IMR-90 (cell line): ENCODE results near the gene SMC4. TPM values are rescaled to one million over a fixed set of nuclear protein-coding genes. Genes with fewer than 3 reads are reported as not detected.

Source experiments
- ATAC-seq: fragments of 200-7000 bp; cut with Tn5 transposase; 2 replicates; pipeline ENCODE4 v1.9.1; 2020; ENCODE audit warnings: low read depth, mild to moderate bottlenecking, moderate library complexity
- BruUV-seq: library from RNA; stranded (reverse); fragments of 400-500 nt; replicated peaks from 2 replicates; lab custom pipeline; 2021; lab: Mats Ljungman, UMichigan
- CTCF ChIA-PET: fragments of 300-600 bp; formaldehyde crosslinking; extraction: SDS; loops from one replicate; lab custom pipeline; 2021; ENCODE audit warnings: antibody characterized with exemption; lab: Yijun Ruan, JAX
- POLR2A ChIA-PET: fragments of 300-600 bp; sonication (Branson Sonifier 250); formaldehyde crosslinking; loops from one replicate; lab custom pipeline; 2022; ENCODE audit warnings: antibody characterized with exemption; ENCODE audit not compliant: unreplicated experiment; lab: Charles Lee
- DNase-seq: peaks from one replicate; pipeline ENCODE4 v3.0.0; 2013
- H2AFZ ChIP-seq: replicated peaks from 2 replicates; pipeline ENCODE3; 2013; ENCODE audit warnings: low read length, mild to moderate bottlenecking; ENCODE audit not compliant: poor library complexity
- H2AK5ac ChIP-seq: 2 replicates; pipeline ENCODE4 v1.6.1; 2013; ENCODE audit warnings: low read depth, low read length, inconsistent platforms
- H2AK9ac ChIP-seq: replicated peaks from 2 replicates; pipeline ENCODE3; 2013; ENCODE audit warnings: mild to moderate bottlenecking, low read depth, low read length, moderate library complexity; ENCODE audit not compliant: poor library complexity
- H2BK120ac ChIP-seq: 2 replicates; pipeline ENCODE4 v1.6.1; 2013; ENCODE audit warnings: low read depth, low read length, inconsistent platforms
- H2BK15ac ChIP-seq: 3 replicates; pipeline ENCODE4 v1.6.1; 2013; ENCODE audit warnings: low read depth, low read length, inconsistent platforms
- H2BK20ac ChIP-seq: 2 replicates; pipeline ENCODE4 v1.6.1; 2013; ENCODE audit warnings: low read depth, mild to moderate bottlenecking, inconsistent platforms, low read length, moderate library complexity
- H2BK5ac ChIP-seq: 2 replicates; pipeline ENCODE4 v1.6.1; 2013; ENCODE audit warnings: mild to moderate bottlenecking, low read depth, low read length, inconsistent platforms; ENCODE audit not compliant: poor library complexity, severe bottlenecking
- H3K14ac ChIP-seq: replicated peaks from 2 replicates; pipeline ENCODE4 v1.6.1; 2013; ENCODE audit warnings: low read depth, low read length, inconsistent platforms
- H3K18ac ChIP-seq: 2 replicates; pipeline ENCODE4 v1.6.1; 2013; ENCODE audit warnings: low read depth, low read length, control low read depth
- H3K23ac ChIP-seq: 2 replicates; pipeline ENCODE4 v1.6.1; 2013; ENCODE audit warnings: low read depth, low read length, inconsistent platforms
- H3K27ac ChIP-seq: 2 replicates; pipeline ENCODE4 v1.5.1; 2013; ENCODE audit warnings: mild to moderate bottlenecking, control low read depth, low read length; ENCODE audit not compliant: insufficient read depth
- H3K27me3 ChIP-seq: 2 replicates; pipeline ENCODE4 v1.6.1; 2013; ENCODE audit warnings: low read length; ENCODE audit not compliant: control insufficient read depth, insufficient read depth
- H3K36me3 ChIP-seq: 2 replicates; pipeline ENCODE4 v1.6.1; 2013; ENCODE audit warnings: low read length, mixed read lengths; ENCODE audit not compliant: control insufficient read depth, insufficient read depth
- H3K4ac ChIP-seq: 2 replicates; pipeline ENCODE4 v1.6.1; 2013; ENCODE audit warnings: low read depth, low read length, inconsistent platforms
- H3K4me1 ChIP-seq: 2 replicates; pipeline ENCODE4 v1.6.1; 2013; ENCODE audit warnings: low read length, mixed read lengths; ENCODE audit not compliant: control insufficient read depth, insufficient read depth
- H3K4me2 ChIP-seq: 2 replicates; pipeline ENCODE4 v1.6.1; 2013; ENCODE audit warnings: low read depth, mild to moderate bottlenecking, control low read depth, low read length, moderate library complexity
- H3K4me3 ChIP-seq: 2 replicates; pipeline ENCODE4 v1.5.1; 2013; ENCODE audit warnings: low read depth, mild to moderate bottlenecking, control low read depth, low read length, moderate library complexity; ENCODE audit not compliant: insufficient read depth
- H3K56ac ChIP-seq: 2 replicates; pipeline ENCODE4 v1.6.1; 2013; ENCODE audit warnings: low read length, inconsistent platforms; ENCODE audit not compliant: insufficient read depth; ENCODE audit errors: extremely low read depth
- H3K79me1 ChIP-seq, 2 experiments: 2 replicates each; pipeline ENCODE4 v1.6.1; 2013; ENCODE audit warnings: low read length in 2 of 2, inconsistent platforms in 1 of 2, low read depth in 1 of 2
- H3K9ac ChIP-seq: 2 replicates; pipeline ENCODE4 v1.6.1; 2013; ENCODE audit warnings: low read depth, low read length, control low read depth
- H3K9me1 ChIP-seq: 2 replicates; pipeline ENCODE4 v1.6.1; 2013; ENCODE audit warnings: low read length, inconsistent platforms; ENCODE audit not compliant: insufficient read depth
- H3K9me3 ChIP-seq: 2 replicates; pipeline ENCODE4 v1.6.1; 2013; ENCODE audit warnings: low read length; ENCODE audit not compliant: control insufficient read depth, insufficient read depth
- H4K20me1 ChIP-seq: 2 replicates; pipeline ENCODE4 v1.6.1; 2013; ENCODE audit warnings: low read length, inconsistent platforms; ENCODE audit not compliant: insufficient read depth
- H4K5ac ChIP-seq: 2 replicates; pipeline ENCODE4 v1.6.1; 2013; ENCODE audit warnings: mild to moderate bottlenecking, low read depth, low read length, control low read depth
- H4K8ac ChIP-seq, 2 experiments: 2 replicates each; pipeline ENCODE4 v1.6.1; 2013; ENCODE audit warnings: low read depth in 2 of 2, low read length in 2 of 2, control low read depth in 1 of 2, inconsistent platforms in 1 of 2
- H4K91ac ChIP-seq: 2 replicates; pipeline ENCODE4 v1.6.1; 2013; ENCODE audit warnings: low read depth, low read length, inconsistent platforms; ENCODE audit not compliant: insufficient read depth
- CHD1 ChIP-seq: IDR thresholded peaks from 2 replicates; pipeline ENCODE4 v1.6.1; 2012; ENCODE audit warnings: low read depth, low read length, improper control_type of control experiment
- CTCF ChIP-seq: conservative IDR thresholded peaks from 2 replicates; pipeline ENCODE4 v1.5.1; 2012; ENCODE audit warnings: mild to moderate bottlenecking, low read depth, low read length, improper control_type of control experiment
- FOS ChIP-seq: fragments of 150-350 bp; IDR thresholded peaks from 2 replicates; pipeline ENCODE4 v1.6.1; 2016; ENCODE audit warnings: low read depth, low read length
- MAFK ChIP-seq: IDR thresholded peaks from 2 replicates; pipeline ENCODE4 v1.6.1; 2012; ENCODE audit warnings: low read depth, low read length, improper control_type of control experiment
- MAZ ChIP-seq: IDR thresholded peaks from 2 replicates; pipeline ENCODE4 v1.6.1; 2012; ENCODE audit warnings: low read depth, mild to moderate bottlenecking, low read length, improper control_type of control experiment, moderate library complexity, borderline replicate concordance
- MXI1 ChIP-seq: IDR thresholded peaks from 2 replicates; pipeline ENCODE4 v1.6.1; 2012; ENCODE audit warnings: low read depth, mild to moderate bottlenecking, low read length, moderate library complexity, borderline replicate concordance
- NFE2L2 ChIP-seq: fragments of 150-350 bp; IDR thresholded peaks from 2 replicates; pipeline ENCODE4 v1.6.1; 2016; ENCODE audit warnings: low read depth, mild to moderate bottlenecking, low read length
- RCOR1 ChIP-seq: IDR thresholded peaks from 2 replicates; pipeline ENCODE4 v1.6.1; 2012; ENCODE audit warnings: mild to moderate bottlenecking, low read length, improper control_type of control experiment; ENCODE audit not compliant: insufficient replicate concordance
- USF2 ChIP-seq: fragments of 150-350 bp; IDR thresholded peaks from 2 replicates; pipeline ENCODE4 v1.6.1; 2017; ENCODE audit warnings: mild to moderate bottlenecking, antibody characterized with exemption, low read length, low read depth
- WGBS, 2 experiments: methylation state at CpG; one replicate each; pipeline versions ENCODE4 v1.1.5 to v1.1.7; 2013; ENCODE audit warnings: missing lambda C conversion rate in 2 of 2; ENCODE audit not compliant: insufficient read length in 1 of 2; ENCODE audit errors: extremely low coverage in 2 of 2; 5-methylcytosine and 5-hydroxymethylcytosine counted together
- dilution Hi-C: fragments of 300-500 bp; cut with HindIII; formaldehyde crosslinking; loops from one replicate; pipeline ENCODE4 v1.14.3; 2018; ENCODE audit warnings: low sequenced_read_pairs; ENCODE audit not compliant: unreplicated experiment
- in situ Hi-C: fragments of 300-500 bp; cut with MboI; formaldehyde crosslinking; loops from 3 replicates; pipeline ENCODE4 v1.14.3; 2019; ENCODE audit warnings: low sequenced_read_pairs, inconsistent platforms, mixed read lengths
- intact Hi-C: fragments of 100-400 bp; cut with micrococcal nuclease; formaldehyde crosslinking; loops from 2 replicates; pipeline ENCODE4 v1.10.0; 2022
- polyA plus RNA-seq, 3 experiments: library from polyadenylated mRNA; depleted of rRNA; stranded (reverse); fragments of >200 nt; gene quantifications; 2 replicates each; pipeline ENCODE4 v1.2.3, GENCODE V29; 2012; ENCODE audit warnings: low replicate concordance in 1 of 3
- total RNA-seq: library from RNA; depleted of rRNA; stranded (reverse); fragments of >200 nt; gene quantifications from 2 replicates; pipeline ENCODE4 v1.2.3, GENCODE V29; 2012

Gene SMC4
- total and polyA plus RNA-seq, 2 of the 4 experiments (the other 2 are of a cell fraction): 48.8 to 50.1 TPM

- no peak overlapping the region for H3K4me2 ChIP-seq
- H3K36me3 ChIP-seq: no peaks in the 10 kb centered on the region; the same call in none of the 2 replicates
- no CpG with 5 or more reads among the region's 1 CpG for WGBS, 2 experiments
- no peak overlapping the region for H3K4me3 ChIP-seq
- no peak overlapping the region for H3K4ac ChIP-seq
- no peaks in the 10 kb centered on the region for H4K20me1 ChIP-seq
- H4K91ac ChIP-seq: no peak overlapping the region
- no TSS peak for BruUV-seq
- H3K79me1 ChIP-seq: peaks cover 0 to 4% of the 10 kb centered on the region in 2 experiments; a peak in 2 of 4 replicates
- H3K9ac ChIP-seq: no peak overlapping the region
- H4K5ac ChIP-seq: no peak overlapping the region
- ATAC-seq (no peak), DNase-seq (no peak)
- no peak overlapping the region for H2BK20ac ChIP-seq
- CTCF ChIA-PET: interaction anchor here (0.6 kb wide), 1 partner anchor 8 kb away, joined by 3 read pairs; no protein-coding TSS in a partner anchor
- H3K9me3 ChIP-seq: no peaks in the 10 kb centered on the region
- POLR2A ChIA-PET: no interaction called here
- no peak overlapping the region for H3K27ac ChIP-seq
- peaks cover 9% of the 10 kb centered on the region for H3K4me1 ChIP-seq
- no peak overlapping the region for H2AK5ac ChIP-seq
- H3K9me1 ChIP-seq: peaks cover 3% of the 10 kb centered on the region
- H4K8ac ChIP-seq: no peak overlapping the region
- no peak overlapping the region for H3K56ac ChIP-seq
- no peak overlapping the region for H3K23ac ChIP-seq
- H2BK120ac ChIP-seq: no peak overlapping the region
- no peak overlapping the region for H3K14ac ChIP-seq
- dilution Hi-C loops (no loop called here), in situ Hi-C loops (no loop called here), intact Hi-C loops (no loop called here)
- no peak overlapping the region for H3K18ac ChIP-seq
- H2AK9ac ChIP-seq: no peak overlapping the region
- no peak for TF ChIP-seq RCOR1
- TF ChIP-seq MAFK: no peak
- no peak for TF ChIP-seq USF2
- no peak for TF ChIP-seq MAZ
- no peak for TF ChIP-seq NFE2L2
- TF ChIP-seq FOS: no peak
- no peak for TF ChIP-seq CHD1
- TF ChIP-seq CTCF: no peak
- no peak for TF ChIP-seq MXI1
- H2AFZ ChIP-seq: no peak overlapping the region
- no peaks in the 10 kb centered on the region for H3K27me3 ChIP-seq
- H2BK5ac ChIP-seq: no peak overlapping the region
- no peak overlapping the region for H2BK15ac ChIP-seq
Observed at GRCh38 chr3:160369784-160370183, 29.7 kb upstream of the SMC4 start.
